ENCODE results near the gene EXOC1L.

DNA sequence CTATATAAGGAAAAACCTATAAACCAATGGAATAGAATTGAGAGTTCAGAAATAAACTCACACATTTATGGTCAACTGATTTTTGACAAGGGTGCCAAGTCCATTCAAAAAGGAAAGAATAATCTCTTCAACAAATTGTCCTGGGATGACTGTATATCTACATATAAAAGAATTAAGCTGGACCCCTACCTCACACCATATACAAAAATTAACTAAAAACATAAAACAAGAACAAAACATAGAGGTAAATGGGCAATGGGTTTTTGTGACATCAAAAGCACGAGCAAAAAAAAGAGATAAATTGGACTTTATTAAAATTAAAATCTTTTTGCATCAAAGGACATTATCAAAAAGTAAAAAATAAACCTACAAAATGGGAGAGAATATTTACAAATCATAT is 18.3 kb downstream of the EXOC1L start:
- TF ChIP-seq POLR2AphosphoS5 (IDR thresholded peaks at IDR 0.05; ENCODE audit: low read depth, low read length) (no peak), TAF1 (IDR thresholded peaks at IDR 0.05; ENCODE audit: borderline replicate concordance, insufficient read depth, low read length) (no peak), REST (IDR thresholded peaks at IDR 0.05; ENCODE audit: insufficient read depth in 1 of 2, low read depth in 2 of 2, low read length in 2 of 2) (no peak), SIN3A (IDR thresholded peaks at IDR 0.05; ENCODE audit: borderline replicate concordance, insufficient read depth, low read length) (no peak), FOXP2 (optimal IDR thresholded peaks at IDR 0.05; ENCODE audit: borderline replicate concordance, extremely low read depth, extremely low read length, insufficient read depth) (no peak)

Measured in PFSK-1 (cell line).